ENCODE data around the gene OTUD5. TPM values are rescaled to one million over a fixed set of nuclear protein-coding genes. Genes with fewer than 3 reads are reported as not detected.
"Not testable (repeated sequence)": the region's sequence is repeated elsewhere in the genome, so short reads cannot be mapped to it uniquely, and the experiment has no call there.

Gene OTUD5
- total RNA-seq, 4 donors from 2014 or later, result 39.4 to 96.9 (median 40.6) TPM

DNA sequence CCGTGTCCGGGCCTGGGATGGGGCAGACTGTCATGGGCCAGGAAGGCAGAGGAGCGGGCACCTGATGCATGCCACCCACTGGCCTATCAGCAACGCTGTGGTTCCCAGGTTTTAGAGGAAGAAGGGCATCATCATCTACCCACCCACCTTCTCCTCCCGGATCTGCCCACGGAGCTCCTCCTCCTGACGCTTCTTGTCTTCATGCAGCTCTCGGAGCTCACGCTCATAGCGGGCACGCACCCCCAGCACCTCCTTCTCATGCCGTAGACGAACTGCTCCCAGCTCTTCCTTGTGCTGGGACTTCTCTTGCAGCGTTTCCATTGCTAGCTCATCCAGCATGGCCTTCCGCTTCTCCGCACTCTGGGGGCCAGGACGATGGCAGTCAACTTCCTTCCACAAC is 25.7 kb upstream of the OTUD5 start:
- no peaks in the 10 kb centered on the region for H3K9me3 ChIP-seq
- no peak overlapping the region for H3K4me3 ChIP-seq
- H3K4me1 ChIP-seq, result no peaks in the 10 kb centered on the region
- no peak overlapping the region for H3K27ac ChIP-seq
- TF ChIP-seq POLR2AphosphoS5 (IDR thresholded peaks at IDR 0.05) (no peak), POLR2A (IDR thresholded peaks at IDR 0.05) (no peak), EP300 (IDR thresholded peaks at IDR 0.05; ENCODE audit: low read depth) (no peak)
- TF ChIP-seq, protein P1, sequence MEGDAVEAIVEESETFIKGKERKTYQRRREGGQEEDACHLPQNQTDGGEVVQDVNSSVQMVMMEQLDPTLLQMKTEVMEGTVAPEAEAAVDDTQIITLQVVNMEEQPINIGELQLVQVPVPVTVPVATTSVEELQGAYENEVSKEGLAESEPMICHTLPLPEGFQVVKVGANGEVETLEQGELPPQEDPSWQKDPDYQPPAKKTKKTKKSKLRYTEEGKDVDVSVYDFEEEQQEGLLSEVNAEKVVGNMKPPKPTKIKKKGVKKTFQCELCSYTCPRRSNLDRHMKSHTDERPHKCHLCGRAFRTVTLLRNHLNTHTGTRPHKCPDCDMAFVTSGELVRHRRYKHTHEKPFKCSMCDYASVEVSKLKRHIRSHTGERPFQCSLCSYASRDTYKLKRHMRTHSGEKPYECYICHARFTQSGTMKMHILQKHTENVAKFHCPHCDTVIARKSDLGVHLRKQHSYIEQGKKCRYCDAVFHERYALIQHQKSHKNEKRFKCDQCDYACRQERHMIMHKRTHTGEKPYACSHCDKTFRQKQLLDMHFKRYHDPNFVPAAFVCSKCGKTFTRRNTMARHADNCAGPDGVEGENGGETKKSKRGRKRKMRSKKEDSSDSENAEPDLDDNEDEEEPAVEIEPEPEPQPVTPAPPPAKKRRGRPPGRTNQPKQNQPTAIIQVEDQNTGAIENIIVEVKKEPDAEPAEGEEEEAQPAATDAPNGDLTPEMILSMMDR (IDR thresholded peaks at IDR 0.05), result no peak
- H3K27me3 ChIP-seq, result no peaks in the 10 kb centered on the region
- in situ Hi-C loops (cut with MboI; ENCODE audit: low pct_ligation_motif_present in 1 of 4, low pct_unique_long_range_greater_than_20kb in 1 of 4, low sequenced_read_pairs in 3 of 4), result no loop called here
- 90% methylated on average over 16 of the region's 17 CpGs; no CpG with 5 or more reads in 1 of the 2 donors for WGBS, 2 donors (ENCODE audit: low coverage in 1 of 2)
- intact Hi-C loops (cut with DNase I; ENCODE audit: low total_unique reads), result no loop called here
- no peak for DNase-seq
- H3K36me3 ChIP-seq, result no peaks in the 10 kb centered on the region

DNA sequence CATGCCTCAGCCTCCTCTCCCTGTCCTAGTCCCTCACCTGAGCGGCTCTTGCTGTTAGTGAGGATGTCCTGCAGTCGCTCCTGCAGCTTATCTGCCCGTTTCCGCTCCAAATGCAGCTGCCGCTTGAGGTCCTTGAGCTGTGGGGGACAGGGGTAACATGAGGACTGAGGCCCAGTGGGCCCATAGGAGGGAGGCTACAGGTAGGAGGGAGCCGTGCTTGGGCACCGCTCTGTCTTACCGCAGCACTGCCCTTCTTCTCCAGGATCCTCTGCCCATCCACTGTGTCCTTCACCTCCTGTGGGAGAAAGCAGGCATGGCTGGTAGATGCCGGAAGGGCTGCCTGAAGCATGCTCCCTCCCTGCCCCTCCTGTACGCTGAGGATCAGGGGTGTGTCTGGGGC is 23.8 kb upstream of the OTUD5 start:
- Histone ChIP-seq H3K27ac (no peak overlapping the region), H3K4me1 (no peaks in the 10 kb centered on the region), H3K27me3 (no peaks in the 10 kb centered on the region), H3K4me3 (no peak overlapping the region), H3K36me3 (no peaks in the 10 kb centered on the region), H3K9me3 (no peaks in the 10 kb centered on the region)
- WGBS, 2 donors (ENCODE audit: low coverage in 1 of 2), result 75% methylated on average over 10 of the region's 10 CpGs; no CpG with 5 or more reads in 1 of the 2 donors
- in situ Hi-C loops (cut with MboI; ENCODE audit: low pct_ligation_motif_present in 1 of 4, low pct_unique_long_range_greater_than_20kb in 1 of 4, low sequenced_read_pairs in 3 of 4), result no loop called here
- TF ChIP-seq POLR2AphosphoS5 (IDR thresholded peaks at IDR 0.05) (no peak), EP300 (IDR thresholded peaks at IDR 0.05; ENCODE audit: low read depth) (no peak), POLR2A (IDR thresholded peaks at IDR 0.05) (no peak)
- TF ChIP-seq, protein P1 (IDR thresholded peaks at IDR 0.05), result no peak
- intact Hi-C loops (cut with DNase I; ENCODE audit: low total_unique reads), result no loop called here
- DNase-seq, result no peak

DNA sequence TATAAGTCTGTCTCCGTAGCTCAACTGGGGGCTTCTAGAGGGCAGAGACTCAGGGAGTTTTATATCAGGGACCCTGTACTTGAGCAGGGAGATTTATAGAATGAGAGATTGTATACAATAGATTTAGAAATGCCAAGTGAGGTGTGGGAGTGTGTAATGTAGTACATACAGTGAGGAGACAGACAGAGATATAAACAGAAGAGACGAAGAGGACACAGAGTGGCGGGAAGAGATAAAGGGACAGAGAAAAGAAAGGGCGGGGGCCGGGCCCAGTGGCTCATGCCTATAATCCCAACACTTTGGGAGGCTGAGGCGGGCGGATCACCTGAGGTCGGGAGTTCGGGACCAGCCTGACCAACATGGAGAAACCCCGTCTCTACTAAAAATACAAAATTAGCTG is 22.9 kb upstream of the OTUD5 start:
- H3K36me3 ChIP-seq; in situ Hi-C loops (cut with MboI; ENCODE audit: low pct_ligation_motif_present in 1 of 4, low pct_unique_long_range_greater_than_20kb in 1 of 4, low sequenced_read_pairs in 3 of 4); H3K27me3 ChIP-seq; H3K4me1 ChIP-seq; intact Hi-C loops (cut with DNase I; ENCODE audit: low total_unique reads); H3K9me3 ChIP-seq; H3K27ac ChIP-seq; H3K4me3 ChIP-seq; DNase-seq: not testable (repeated sequence)
- 84% methylated on average over 10 of the region's 10 CpGs; no CpG with 5 or more reads in 1 of the 2 donors for WGBS, 2 donors (ENCODE audit: low coverage in 1 of 2)

DNA sequence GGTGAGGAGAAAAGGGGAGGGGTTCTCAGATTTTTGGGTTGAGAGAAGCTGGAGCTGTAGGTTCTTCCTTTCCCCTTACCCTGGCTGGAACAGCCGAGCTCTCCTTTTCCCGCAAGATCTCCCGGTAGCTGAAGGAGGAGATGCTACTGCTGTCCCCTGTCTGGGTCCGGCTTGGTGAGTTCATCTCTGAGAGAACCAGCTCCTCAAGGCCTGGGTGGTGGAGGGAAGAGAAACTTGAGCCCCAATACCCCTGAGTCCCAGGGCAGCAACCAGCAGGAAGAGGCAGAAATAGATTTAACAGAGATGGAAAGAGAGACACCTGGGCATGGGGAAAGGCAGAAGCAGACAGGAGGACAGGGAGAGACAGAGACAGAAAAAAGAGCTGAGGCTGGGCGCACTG is 20.8 kb upstream of the OTUD5 start:
- H3K4me1 ChIP-seq, result no peaks in the 10 kb centered on the region
- TF ChIP-seq, protein P1 (IDR thresholded peaks at IDR 0.05), result no peak
- TF ChIP-seq POLR2AphosphoS5 (IDR thresholded peaks at IDR 0.05), result no peak
- no peak for TF ChIP-seq EP300 (IDR thresholded peaks at IDR 0.05; ENCODE audit: low read depth)
- TF ChIP-seq POLR2A (IDR thresholded peaks at IDR 0.05), result no peak
- H3K9me3 ChIP-seq, result no peaks in the 10 kb centered on the region
- DNase-seq, result no peak
- H3K36me3 ChIP-seq, result no peaks in the 10 kb centered on the region
- intact Hi-C loops (cut with DNase I; ENCODE audit: low total_unique reads) (no loop called here), in situ Hi-C loops (cut with MboI; ENCODE audit: low pct_ligation_motif_present in 1 of 4, low pct_unique_long_range_greater_than_20kb in 1 of 4, low sequenced_read_pairs in 3 of 4) (no loop called here)
- H3K4me3 ChIP-seq, result no peak overlapping the region
- 91% methylated on average over 5 of the region's 5 CpGs; no CpG with 5 or more reads in 1 of the 2 donors for WGBS, 2 donors (ENCODE audit: low coverage in 1 of 2)
- no peak overlapping the region for H3K27ac ChIP-seq
- no peaks in the 10 kb centered on the region for H3K27me3 ChIP-seq

DNA sequence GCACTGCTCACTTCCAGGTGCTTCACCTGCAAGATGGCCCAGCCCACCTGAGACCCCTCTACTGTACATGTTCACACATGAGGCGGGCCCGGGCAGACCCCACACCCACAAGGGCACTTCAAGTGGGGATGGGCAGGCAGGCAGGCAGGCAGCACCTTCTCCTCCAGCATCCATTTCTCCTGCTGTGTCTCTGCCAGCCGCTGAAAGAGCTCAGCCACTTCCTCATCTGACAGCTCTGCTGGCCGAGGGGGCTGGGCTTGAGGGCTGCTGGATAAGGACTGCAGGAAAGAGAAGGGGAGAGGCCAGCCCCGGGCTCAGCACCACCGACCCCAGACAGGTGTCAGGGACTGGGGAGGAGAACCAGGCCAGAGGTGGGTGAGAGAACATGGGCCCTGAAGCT is 18.7 kb upstream of the OTUD5 start:
- intact Hi-C loops (cut with DNase I; ENCODE audit: low total_unique reads) (no loop called here), in situ Hi-C loops (cut with MboI; ENCODE audit: low pct_ligation_motif_present in 1 of 4, low pct_unique_long_range_greater_than_20kb in 1 of 4, low sequenced_read_pairs in 3 of 4) (no loop called here)
- no peaks in the 10 kb centered on the region for H3K27me3 ChIP-seq
- TF ChIP-seq, protein P1 (IDR thresholded peaks at IDR 0.05), result no peak
- TF ChIP-seq POLR2A (IDR thresholded peaks at IDR 0.05) (no peak), POLR2AphosphoS5 (IDR thresholded peaks at IDR 0.05) (no peak), EP300 (IDR thresholded peaks at IDR 0.05; ENCODE audit: low read depth) (no peak)
- no peak for DNase-seq
- no peaks in the 10 kb centered on the region for H3K9me3 ChIP-seq
- H3K36me3 ChIP-seq, result no peaks in the 10 kb centered on the region
- no peak overlapping the region for H3K4me3 ChIP-seq
- H3K27ac ChIP-seq, result no peak overlapping the region
- WGBS, 2 donors (ENCODE audit: low coverage in 1 of 2), result 68% methylated on average over 6 of the region's 6 CpGs; no CpG with 5 or more reads in 1 of the 2 donors
- H3K4me1 ChIP-seq, result peaks cover 0 to 11% (median 2%) of the 10 kb centered on the region in 4 donors
